ENCODE results near the gene COPZ1.
A peak's percentile ranks its signal among the peaks of the same experiment; 100 is the strongest.

COPZ1 gene

DNA sequence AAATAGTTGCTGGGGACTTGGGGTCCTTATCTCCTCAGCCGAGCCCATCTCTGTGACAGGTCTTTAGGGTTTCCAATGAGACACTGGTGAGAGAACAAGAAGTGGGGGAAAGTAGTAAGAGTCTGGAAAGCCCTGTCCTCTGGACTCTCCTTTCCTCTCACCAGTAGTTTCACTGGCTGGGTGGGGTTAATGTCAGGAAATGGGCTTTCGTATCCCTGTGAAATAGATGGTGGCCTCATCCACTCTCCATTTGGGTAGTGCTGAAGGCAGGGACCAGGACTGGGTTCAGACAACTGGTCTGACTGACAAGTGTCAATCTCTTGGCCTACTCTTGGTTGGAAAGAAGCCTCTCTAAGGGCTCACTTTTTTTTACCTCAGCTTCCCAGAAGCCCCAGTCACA is 52.1 kb downstream of the COPZ1 start:
- no peak for DNase-seq (ENCODE audit: low read depth)

DNA sequence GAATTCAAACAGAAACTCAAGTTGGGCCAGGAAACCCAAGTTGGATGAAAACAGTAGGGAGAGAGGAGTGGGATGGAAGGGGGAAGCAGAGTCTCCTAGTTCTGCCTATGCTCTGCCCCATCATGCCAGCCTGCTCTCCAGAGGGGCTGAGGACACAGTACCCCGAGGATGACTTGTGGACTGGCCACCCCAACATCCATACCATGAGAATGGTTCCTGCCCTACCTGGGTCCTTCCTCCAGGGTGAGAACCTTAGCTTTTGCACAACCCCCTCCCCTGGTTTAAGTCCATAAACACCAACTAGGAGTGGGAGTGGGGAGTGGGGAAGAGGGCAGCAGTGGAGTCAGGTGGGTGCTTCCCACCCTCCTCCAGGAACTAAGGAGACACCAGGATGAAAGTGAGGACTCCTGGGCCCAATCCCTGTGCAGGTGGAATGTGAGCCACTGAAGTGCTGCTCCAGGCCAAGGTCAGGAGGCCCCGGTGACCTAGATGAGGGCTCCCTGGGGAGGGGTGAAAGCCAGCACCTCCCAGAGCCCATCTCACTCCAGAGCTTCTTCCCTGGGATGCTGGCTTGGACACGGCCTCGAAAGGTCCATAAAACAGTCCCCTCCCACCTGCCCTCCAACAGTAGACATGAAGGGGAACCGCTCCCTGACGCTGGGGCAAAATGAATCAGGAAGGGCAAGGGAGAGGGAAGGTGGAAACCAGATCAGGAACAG is 53.0 kb downstream of the COPZ1 start:
- DNase-seq (ENCODE audit: low read depth), result no peak

DNA sequence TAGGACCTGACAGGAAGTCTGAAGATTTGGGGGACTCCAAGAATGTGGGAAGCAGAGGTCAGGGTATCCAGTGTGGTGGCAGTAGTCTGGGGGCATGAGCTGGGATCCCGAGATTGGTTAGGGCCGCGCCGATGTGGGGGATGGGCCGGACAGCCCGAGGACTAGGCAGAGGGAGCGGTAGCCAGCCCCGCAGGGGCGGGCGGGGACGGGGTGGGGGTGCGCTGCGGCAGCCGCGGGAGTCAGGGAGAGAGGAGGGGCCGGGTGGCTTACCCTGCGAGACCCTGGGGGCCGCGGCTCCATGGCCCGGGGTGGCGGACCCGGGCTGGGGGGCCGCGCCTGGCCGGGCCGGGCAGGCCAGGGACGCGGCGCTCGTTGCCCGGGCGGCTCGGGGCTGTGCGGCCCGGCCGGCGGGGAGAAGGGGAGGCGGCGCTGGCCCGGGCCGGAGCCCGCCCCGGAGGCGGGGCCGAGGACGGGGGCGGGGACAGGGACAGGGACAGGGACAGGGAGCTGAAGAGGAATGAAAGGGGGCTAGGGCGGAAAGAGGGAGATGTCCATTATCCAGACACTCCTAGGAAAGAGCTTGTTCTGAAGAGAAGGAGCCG is 54.0 kb downstream of the COPZ1 start:
- no peak for DNase-seq (ENCODE audit: low read depth)

DNA sequence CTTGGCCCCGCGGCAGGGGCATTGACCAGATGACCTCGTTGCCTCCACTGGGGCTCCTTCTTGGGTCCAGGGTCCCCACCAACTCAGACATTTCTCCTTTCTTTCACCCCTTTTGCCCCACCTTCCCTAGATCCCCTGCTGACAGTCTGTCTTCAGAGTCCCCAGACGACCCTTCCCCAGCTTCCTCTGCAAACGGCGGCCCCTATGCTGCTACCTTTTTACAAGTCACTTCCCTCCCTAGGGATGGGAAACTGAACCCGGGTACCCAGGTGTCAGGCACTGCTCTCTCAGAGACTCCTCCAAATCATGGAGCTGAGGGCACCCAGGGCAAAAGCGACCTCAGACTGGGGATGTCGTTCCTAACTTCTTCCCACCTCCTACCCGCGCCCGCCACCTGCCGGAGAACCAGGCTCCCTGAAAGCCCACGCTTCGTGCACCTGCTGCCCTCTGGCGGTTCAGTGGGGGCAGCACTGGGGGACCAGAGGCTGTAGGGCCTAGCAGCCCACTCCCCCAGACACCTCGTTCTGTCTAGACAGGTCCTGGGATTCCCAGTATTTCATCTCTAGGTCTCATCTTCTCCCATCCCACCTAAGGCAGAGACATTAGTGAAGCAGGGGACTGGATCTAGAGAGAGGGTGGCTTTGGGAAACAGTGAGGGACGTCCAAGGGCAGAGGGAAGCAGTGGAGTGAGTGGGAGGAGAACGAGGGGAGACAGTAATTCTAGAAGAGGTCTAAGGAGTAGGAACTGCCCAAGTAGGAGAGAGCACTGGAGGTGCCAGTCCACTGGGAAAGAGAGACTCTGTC is 54.7 kb downstream of the COPZ1 start:
- DNase-seq (ENCODE audit: low read depth), result peak; percentile 85

DNA sequence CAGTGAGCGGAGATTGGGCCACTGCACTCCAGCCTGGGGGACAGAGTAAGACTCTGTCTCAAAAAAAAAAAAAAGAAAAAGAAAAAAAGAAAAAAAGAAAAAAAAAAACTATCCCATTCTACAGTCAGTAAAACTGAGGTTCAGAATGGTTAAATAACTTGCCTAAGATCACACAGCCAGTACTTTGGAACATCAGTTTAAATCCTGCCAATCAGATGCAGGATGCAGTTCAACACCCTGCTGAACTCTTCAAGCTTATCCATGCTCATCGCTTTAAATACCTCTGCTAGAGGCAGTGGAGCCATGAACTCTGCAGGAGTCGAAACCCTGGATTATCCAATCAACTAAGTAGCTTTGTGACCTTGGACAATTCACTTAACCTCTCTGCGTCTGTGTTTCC is 56.2 kb downstream of the COPZ1 start:
- DNase-seq (ENCODE audit: low read depth), result no peak

DNA sequence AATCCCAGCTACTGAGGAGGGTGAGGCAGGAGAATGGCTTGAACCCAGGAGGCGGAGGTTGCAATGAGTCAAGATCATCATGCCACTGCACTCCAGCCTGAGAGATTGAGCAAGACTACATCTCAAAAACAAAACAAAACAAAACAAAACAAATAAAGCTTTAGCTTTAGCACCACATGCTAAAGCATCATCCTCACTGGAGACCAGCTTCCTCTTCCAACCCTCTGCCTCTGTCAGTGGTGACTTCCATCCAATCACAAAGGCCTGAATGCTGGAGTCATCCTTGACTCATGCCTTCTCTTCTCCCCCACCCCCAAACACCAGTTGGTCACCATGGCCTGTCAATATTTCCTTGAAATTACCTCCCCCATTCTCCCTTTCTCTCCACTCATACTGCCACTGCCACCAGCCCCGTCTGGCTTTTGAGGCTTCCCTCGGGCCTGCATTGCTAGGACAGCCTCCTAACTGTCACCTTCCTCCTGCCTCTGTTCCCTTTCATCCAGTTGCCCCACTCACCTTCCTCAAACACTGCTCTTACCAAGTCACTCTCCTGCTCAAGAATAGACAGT is 58.2 kb downstream of the COPZ1 start:
- no peak for DNase-seq (ENCODE audit: low read depth)

DNA sequence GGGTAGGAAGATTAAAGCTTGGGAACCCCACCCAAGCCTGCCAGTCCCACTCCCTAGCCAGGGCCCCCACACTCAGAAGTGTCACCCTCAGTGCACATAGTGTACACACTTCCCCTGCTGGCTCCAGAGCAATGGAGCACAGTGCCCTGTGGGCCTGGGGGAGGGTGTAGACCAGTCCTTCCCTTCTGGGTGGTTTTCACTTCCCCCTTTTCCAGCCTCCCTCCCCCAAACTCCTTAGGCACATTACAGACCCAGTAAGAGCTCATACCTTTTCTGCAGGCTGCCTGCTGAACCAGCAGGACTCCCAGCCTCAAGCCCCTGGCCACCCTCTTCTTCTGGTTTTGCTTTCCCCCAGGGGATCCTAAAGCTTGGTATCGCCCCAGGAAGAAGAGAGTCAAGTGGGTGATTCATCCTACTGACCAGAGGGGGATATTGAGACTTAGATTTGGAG is 59.7 kb downstream of the COPZ1 start, which contains the start of gene ZNF385A:
TSS of gene ZNF385A (minus strand) at position 143 of the 451 bp plus-strand sequence. CDS start 219 bp downstream, outside the sequence.
- no peak for DNase-seq (ENCODE audit: low read depth)

DNA sequence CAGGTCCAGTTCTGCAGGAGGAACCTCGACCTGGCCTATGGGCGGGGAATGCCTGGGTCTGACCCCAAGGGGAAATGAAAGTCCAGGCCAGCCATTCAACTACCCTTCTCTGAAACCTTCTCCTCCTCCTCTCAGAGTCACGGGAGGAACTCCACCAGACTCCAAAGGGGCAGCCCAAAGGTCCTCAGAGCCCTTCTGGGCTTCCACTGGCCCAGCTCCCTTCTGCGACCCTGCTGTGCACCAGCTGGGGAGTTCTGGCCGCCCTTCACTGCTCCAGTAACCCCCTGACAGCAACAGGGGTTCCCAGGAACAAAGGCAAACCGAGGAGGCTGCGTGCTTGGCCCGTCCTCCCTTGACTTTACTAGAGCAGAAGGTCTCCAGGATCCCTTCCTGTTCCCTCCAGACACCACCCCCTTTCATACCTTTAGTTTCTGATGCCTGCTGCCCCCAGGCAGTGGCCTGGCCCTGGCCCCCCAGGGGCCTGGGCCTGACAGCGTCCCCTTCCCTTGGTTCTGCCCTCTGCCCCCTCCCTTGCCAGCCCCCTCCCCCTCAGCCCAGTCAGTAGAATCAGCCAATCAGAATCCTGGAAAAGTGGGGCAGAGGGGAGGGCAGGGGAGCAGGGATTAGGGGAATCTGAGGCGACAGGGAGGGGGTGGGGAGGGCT is 60.5 kb downstream of the COPZ1 start:
- DNase-seq (ENCODE audit: low read depth), result no peak

DNA sequence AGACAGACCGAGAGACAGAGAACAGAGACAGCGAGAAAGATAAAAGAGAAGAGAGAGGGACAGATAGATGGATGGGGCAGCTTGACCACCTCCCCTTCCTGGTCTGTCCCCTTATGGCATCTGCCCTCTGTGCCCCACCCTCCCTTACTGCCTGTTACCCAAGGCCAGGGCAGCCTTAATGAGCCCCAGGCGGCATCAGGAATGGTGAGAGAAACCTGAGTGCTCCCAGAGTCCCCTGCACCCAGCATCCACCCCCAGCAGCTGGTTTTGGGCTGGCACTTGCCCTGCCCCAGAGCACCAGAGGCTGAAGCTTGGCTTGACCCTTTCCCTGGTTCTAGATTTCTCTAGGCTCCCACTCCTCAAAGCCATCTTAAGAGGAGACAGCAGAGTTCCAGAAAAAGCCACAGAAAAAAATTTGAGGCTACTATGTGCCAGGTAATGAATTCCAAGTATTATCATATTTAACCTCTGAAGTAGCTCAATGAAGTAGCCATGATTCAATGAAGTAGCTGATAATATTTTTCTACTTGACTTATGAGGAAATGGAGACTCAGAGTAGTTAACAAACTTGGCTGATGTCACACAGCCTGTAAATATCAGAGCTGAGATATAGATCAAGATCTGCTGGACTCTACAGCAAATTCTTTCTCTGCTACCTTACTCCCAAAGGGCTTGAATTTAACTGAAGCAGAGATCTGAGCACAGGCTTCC is 61.6 kb downstream of the COPZ1 start:
- DNase-seq (ENCODE audit: low read depth), result no peak

DNA sequence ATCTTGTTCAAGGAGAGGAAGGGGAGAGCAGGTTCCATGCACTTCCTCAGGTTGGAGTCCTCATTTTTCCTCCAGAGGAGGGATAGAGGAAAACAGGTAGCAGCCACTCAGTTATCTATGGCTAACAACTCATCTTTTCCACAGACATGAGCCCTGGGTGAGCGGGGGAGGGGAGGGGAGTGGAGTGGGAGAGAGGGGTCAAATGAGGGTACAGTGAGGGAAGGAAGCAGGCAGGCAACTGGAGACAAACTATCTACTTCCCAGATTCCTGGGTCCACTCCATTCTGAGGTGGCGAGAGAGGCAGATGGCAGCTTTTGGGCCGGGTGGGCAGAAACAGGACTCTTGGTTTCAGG is 62.2 kb downstream of the COPZ1 start:
- DNase-seq (ENCODE audit: low read depth), result no peak

DNA sequence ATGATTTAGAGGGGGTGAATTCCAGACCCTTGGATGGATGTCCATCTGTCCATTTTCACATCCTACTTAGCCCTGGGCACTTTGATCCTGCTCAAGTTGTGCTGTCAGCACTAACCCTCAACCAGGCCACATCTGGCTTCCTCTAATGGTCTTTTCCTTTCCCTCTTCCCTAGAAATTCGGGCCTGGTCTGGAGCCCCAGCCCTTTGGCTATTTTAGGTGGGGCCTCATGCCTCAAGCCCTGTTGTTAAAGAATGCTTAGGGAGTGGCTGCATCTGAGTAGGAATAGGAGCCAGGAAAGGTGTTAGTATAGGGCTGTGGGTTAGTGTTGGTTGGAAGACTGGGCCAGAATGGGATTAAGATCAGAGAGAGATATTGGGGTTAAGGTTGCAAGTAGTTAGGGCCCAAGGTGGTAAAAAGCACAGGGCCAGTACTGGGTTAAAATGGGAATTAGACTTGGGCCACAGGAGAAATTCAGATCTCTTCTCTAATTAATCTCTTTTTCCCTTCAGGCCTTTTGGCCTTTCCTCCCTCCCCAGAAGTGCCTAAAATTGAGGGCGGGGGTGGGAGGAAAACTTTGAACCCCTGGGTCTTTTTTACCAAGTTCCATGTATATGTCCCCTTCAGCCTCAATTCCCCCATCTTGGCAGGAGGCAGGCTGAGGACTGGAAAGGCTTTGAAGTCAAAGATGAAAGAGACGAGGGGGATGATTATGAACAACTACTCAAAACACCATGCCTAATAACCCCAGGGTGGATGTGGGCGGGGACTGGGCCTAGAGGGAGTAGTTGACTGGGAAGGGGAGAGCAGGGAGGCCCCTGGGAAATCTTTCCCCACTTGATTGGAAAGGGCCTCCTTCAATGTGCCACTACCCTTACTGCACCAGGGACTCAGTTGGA is 63.6 kb downstream of the COPZ1 start:
- no peak for DNase-seq (ENCODE audit: low read depth)

DNA sequence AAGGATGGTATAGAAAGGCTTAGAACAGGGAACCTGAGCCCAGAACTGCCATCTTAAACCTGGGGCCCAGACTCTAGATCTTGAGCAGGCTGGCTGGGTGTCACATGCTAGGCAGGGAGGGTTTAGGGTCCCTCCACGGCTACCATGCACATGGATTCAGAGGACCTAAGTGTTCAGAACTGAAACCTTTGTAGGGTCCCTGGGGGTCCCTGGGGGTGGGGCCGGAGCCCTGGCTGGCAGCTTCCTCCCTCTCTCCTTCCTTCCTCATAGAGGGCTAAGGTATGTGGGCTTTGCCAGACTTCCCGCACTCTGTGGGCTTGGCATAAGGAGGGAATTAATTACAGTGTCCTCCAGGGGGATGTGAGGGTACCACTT is 64.2 kb downstream of the COPZ1 start:
- no peak for DNase-seq (ENCODE audit: low read depth)

DNA sequence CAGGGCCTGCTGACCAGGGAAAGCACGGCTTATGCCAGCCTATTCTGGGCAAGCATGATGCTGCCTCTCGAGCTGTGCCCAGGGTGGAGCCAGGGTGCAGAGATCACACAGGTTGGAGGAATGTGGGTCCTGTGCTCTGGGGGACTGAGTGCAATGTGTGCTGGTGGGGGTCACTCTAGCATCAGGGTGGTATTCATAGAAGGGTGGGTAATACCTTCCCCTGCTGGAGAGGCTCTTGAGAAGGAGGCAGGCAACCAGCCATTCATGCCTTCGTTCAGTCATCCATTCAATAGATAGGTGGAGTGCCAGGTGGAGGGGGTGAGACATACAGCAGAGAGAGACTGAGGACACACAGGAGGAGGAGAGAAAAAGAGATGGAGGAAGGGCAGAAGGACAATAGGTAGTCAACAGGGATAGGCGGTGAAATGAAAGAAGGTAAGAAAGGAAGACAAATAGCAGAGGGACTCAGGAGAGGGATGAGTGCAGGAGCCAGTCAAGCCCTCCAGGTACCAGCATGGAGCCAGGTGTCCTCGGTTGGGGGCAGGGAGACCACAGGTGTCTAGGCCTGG is 64.8 kb downstream of the COPZ1 start:
- no peak for DNase-seq (ENCODE audit: low read depth)

DNA sequence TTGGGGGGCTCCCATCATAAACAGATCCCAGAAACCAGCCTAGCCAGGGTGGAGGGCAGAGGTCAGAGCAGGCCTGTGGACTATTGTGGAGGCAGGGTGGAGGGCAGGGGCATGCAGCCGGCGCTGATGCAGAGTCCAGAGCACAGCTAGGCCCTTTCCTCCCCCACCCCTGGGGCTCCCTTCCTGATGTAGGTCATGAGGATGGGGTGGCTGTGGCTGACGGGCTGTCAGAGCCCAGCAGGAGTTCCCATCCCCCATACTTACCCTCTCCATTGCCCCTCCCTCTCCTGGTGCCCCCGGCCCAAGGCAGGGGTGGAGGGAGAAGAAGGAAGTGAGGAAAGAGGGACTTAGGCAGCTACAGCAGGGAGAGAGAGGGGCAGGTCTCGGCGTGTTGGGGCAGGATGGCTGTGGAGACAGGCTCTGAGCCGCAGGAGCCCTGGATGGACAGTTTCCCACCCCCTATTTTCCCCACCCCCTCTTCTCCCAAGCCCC is 65.3 kb downstream of the COPZ1 start:
- no peak for DNase-seq (ENCODE audit: low read depth)

DNA sequence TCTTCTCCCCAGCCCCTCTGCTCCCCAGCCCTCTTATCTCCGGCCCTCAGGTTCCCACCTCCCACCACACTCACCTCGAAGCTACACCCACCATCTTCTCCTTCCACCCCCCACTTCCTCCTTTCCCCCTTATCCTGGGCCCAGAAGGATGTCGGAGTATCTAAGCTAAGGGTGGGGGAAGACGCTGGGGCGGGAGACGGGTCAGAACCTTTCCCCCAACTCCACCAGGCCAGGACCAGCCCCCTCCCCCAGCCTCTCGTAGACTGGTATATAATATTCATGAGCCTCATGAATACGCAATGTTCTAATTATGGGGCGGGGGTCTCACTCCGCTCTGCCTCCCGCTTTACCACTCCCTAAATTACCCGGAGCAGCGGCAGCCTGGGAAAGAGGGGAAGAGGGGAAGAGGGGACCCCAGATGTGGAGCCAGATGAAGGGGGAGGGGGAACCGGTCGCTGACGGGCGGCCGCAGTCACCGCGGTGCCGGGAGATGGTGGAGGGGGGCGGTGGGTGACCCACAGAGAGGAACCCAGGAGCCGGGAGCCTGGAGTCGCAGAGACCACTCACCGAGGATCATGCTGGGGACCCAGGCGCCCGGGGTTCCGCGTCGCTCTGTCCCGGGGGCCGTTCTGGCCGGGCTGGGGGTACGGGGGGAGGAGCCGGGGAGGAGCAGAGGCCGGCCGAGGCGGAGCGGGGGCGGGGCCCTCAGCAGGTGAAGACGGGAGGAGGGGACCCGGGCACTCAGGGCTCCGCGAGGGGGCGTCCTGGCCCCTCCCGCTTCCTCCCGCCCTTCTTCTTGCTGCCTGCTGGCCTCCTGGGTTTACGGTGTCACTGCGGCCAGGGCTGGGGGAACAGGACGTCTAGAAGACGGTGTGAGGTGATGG is 66.0 kb downstream of the COPZ1 start:
- DNase-seq (ENCODE audit: low read depth), result peak; percentile 65

DNA sequence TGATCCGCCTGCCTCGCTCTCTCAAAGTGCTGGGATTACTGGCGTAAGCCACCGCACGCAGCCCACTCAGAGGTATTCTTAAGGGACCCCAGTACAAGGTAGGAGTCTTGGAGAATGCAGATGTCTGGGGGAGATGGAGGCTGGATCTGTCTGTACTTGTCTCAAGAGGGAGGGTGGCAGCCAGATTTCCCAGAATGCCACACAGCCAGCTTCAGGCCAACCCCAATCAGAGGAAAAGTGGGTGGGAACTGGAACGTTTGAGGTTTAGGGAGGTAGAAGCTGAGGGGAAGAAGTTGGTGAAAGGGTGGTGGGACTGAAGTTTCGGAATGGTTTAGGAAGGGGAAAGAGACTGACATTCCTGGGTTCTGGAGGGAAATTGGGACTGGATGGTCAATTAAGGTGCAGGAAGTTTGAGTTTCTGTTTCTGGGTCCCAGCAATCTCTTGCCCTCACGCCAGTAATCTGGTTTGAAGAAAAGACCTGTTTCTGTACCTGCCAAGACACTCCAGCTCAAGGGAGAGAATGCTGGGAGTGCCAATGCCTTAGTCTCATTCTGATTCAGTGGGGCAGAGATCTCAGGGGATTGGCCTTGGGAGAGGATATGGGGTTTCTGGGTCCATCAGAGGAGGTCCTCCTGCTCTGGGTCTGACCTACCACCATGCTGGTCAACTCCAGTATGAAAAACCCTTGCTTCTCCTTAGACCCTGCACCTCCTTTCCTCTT is 67.7 kb downstream of the COPZ1 start:
- DNase-seq (ENCODE audit: low read depth), result no peak

DNA sequence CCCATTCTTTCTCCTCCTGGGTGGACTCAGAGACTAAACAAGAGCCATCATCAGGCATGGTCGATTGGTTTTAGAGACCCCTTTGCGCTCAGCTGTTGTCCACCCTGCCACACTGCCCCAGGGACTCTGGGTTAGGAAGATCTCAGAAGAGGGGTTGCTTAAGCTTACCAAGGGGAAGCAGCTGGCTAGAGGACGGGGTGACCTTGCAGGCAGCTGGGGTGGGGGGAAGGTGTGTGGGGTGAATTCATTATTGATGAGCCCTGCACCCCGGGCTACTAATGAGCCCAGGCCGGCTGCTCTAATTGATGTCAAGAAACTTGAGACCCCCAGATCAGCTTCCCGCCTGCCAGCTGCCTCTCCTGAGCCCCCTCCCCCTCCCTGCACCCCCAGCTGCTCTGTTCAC is 68.3 kb downstream of the COPZ1 start:
- DNase-seq (ENCODE audit: low read depth), result no peak

DNA sequence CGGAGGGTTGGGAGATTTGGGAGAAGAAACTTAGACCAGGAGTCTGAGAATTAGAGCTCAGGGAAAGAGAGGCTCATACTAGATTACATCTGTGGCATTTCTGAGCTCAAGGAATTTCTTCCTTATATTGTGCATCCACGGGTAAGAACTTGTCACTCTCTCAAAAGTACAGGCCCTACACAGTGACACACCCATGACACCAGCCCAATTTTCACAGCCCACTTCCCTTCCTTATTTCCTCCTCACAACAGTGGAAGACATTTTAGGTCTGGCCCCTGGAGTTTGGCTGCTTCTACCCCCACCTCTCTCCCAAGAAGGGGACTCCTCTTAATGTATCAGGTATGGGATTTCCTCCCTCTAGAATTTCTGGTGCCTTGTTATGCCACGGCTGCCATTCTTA is 68.8 kb downstream of the COPZ1 start:
- DNase-seq (ENCODE audit: low read depth), result no peak
